Transverse colon (tissue), 4 donors: Measurements from ENCODE around the gene CDK15. TPM values are rescaled to one million over a fixed set of nuclear protein-coding genes. Genes with fewer than 3 reads are reported as not detected.

Source experiments
- DNase-seq: peaks from one replicate; pipeline ENCODE4 v3.0.0-alpha.2; 2019
- H3K27ac ChIP-seq, 4 donors: fragments of 200-600 bp; sonication (generic); 2 replicates each; pipeline ENCODE4 v1.5.1; 2016 to 2018; ENCODE audit warnings: inconsistent platforms in 4 of 4
- H3K27me3 ChIP-seq: fragments of 200-600 bp; sonication (generic); 2 replicates; pipeline ENCODE4 v1.5.1; 2017; ENCODE audit warnings: inconsistent platforms
- H3K36me3 ChIP-seq, 4 donors: fragments of 200-600 bp; sonication (generic); 2 replicates each; pipeline ENCODE4 v1.5.1; 2017 to 2019; ENCODE audit warnings: inconsistent platforms in 4 of 4
- H3K4me1 ChIP-seq, 4 donors: fragments of 200-600 bp; sonication (generic); 2 replicates each; pipeline ENCODE4 v1.5.1; 2017 to 2020; ENCODE audit warnings: inconsistent platforms in 4 of 4
- H3K4me3 ChIP-seq, 4 donors: fragments of 200-600 bp; sonication (generic); 1 replicate in 1 of 4; 2 replicates in 3 of 4; pipeline versions ENCODE4 v1.5.1 to v1.6.1; 2017 to 2019; ENCODE audit warnings: inconsistent platforms in 4 of 4
- H3K9me3 ChIP-seq, 2 donors: fragments of 200-600 bp; sonication (generic); 2 replicates each; pipeline ENCODE4 v1.5.1; 2017 to 2019; ENCODE audit warnings: inconsistent platforms in 2 of 2
- CTCF ChIP-seq, 5 experiments: fragments of 200-600 bp in 3 of 5; fragments of 450-650 bp in 2 of 5; sonication (generic) in 3 of 5; IDR thresholded peaks; 1 replicate in 2 of 5; 2 replicates in 3 of 5; pipeline ENCODE4 v1.5.1; 2016 to 2017; ENCODE audit warnings: antibody characterized with exemption in 5 of 5, inconsistent platforms in 3 of 5, mild to moderate bottlenecking in 2 of 5, moderate library complexity in 1 of 5
- EP300 ChIP-seq: sonication (generic); formaldehyde crosslinking; IDR thresholded peaks from one replicate; pipeline ENCODE4 v1.6.1; 2017; ENCODE audit warnings: antibody characterized with exemption, low read depth
- POLR2A ChIP-seq: fragments of 450-650 bp; IDR thresholded peaks from one replicate; pipeline ENCODE4 v1.6.1; 2016; ENCODE audit warnings: antibody characterized with exemption, mild to moderate bottlenecking, moderate library complexity
- POLR2AphosphoS5 ChIP-seq, 3 donors: sonication (generic); formaldehyde crosslinking; IDR thresholded peaks; one replicate each; pipeline ENCODE4 v1.6.1; 2016; ENCODE audit warnings: antibody characterized with exemption in 3 of 3
- WGBS, 2 donors: methylation state at CpG; one replicate each; pipeline ENCODE4 v1.1.5; 2018; ENCODE audit warnings: low coverage in 1 of 2; 5-methylcytosine and 5-hydroxymethylcytosine counted together
- in situ Hi-C, 4 donors: fragments of 200-750 bp; cut with MboI; loops; one replicate each; pipeline versions ENCODE4 v1.15.0 to v1.15.1; 2017; ENCODE audit warnings: low sequenced_read_pairs in 3 of 4, low pct_ligation_motif_present in 1 of 4, low pct_unique_long_range_greater_than_20kb in 1 of 4
- intact Hi-C: fragments of 100-400 bp; cut with DNase I; formaldehyde crosslinking; loops from one replicate; pipeline ENCODE4 v1.15.1; 2023; ENCODE audit warnings: low total_unique reads
- total RNA-seq, 4 donors: library from RNA; depleted of rRNA; stranded (reverse); fragments of >200 nt; gene quantifications; one replicate each; pipeline ENCODE4 v1.1.0, GENCODE V29; 2016

The CDK15 gene
- total RNA-seq, 4 donors from 2014 or later, result 0.14 to 0.79 TPM; not detected in 2

DNA sequence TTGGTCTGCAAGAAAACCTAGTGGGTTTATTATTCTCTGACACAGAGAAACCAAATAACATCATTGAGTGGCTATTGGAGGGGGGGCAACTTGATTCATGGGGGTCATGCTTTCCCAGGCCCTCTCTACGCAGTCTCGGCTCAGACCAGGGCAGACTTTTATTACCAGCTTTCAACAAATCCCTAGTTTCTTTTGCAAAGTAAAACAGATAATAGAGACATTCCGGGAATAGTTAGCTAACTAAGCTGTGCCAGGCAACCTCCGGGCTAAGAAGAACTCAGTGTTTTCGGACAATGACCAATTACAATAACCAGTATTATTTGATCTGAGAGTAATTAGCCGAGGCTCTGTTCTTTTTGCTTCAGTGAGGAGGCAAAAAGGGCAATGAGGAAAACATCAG, 66.3 kb downstream of the CDK15 start:
- no peaks in the 10 kb centered on the region for H3K27me3 ChIP-seq
- no peak overlapping the region for H3K4me3 ChIP-seq
- in situ Hi-C loops (loop anchor here in 1 of 4 donors (25.0 kb wide), 1 partner anchor 315 kb away; no protein-coding TSS in a partner anchor), intact Hi-C loops (no loop called here)
- H3K36me3 ChIP-seq, result no peaks in the 10 kb centered on the region
- no peak for TF ChIP-seq POLR2A
- no peak for TF ChIP-seq EP300
- no peak for TF ChIP-seq POLR2AphosphoS5 (IDR thresholded peaks at IDR 0.05)
- TF ChIP-seq CTCF (IDR thresholded peaks at IDR 0.05), result no peak
- H3K9me3 ChIP-seq, result no peaks in the 10 kb centered on the region
- WGBS, 2 donors, result 86 to 100% methylated on average over 1 to 6 of the region's 6 CpGs
- DNase-seq, result no peak
- H3K27ac ChIP-seq, result no peak overlapping the region
- no peaks in the 10 kb centered on the region for H3K4me1 ChIP-seq

GRCh38 chr2:201879996-201880395, 73.7 kb downstream of the CDK15 start:
- Histone ChIP-seq H3K4me3 (no peak overlapping the region), H3K4me1 (peaks cover 0 to 5% (median 4%) of the 10 kb centered on the region in 4 donors), H3K27ac (no peak overlapping the region), H3K9me3 (no peaks in the 10 kb centered on the region), H3K27me3 (peaks cover 6% of the 10 kb centered on the region), H3K36me3 (no peaks in the 10 kb centered on the region)
- no peak for DNase-seq
- in situ Hi-C loops, result no loop called here
- intact Hi-C loops, result no loop called here
- 77 to 85% methylated on average over 9 to 10 of the region's 10 CpGs for WGBS, 2 donors
- TF ChIP-seq POLR2AphosphoS5 (IDR thresholded peaks at IDR 0.05) (no peak), POLR2A (no peak), EP300 (no peak), CTCF (IDR thresholded peaks at IDR 0.05) (no peak)

DNA sequence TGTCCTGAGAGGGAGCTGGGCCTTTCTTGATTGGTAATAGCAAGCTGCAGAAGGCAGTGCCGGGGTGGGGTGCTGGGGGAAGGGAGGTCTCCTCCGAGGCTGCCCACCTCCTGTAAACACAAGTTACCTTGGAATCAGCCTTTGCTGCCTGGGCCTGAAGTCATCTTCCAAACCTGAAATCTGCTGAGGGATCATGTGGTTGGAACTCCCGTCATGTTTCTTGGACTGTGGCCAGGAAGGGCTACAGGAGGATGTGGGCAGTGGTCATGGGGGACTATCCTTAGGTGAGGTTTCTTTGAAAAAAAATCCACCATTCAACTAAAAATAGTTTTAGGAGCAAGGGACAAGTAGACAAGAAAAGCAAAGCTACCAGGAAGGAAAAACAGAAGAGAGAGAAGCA, 74.2 kb downstream of the CDK15 start:
- Histone ChIP-seq H3K27ac (no peak overlapping the region), H3K27me3 (peaks cover 6% of the 10 kb centered on the region), H3K36me3 (no peaks in the 10 kb centered on the region), H3K4me1 (peaks cover 0 to 5% (median 4%) of the 10 kb centered on the region in 4 donors), H3K9me3 (no peaks in the 10 kb centered on the region), H3K4me3 (no peak overlapping the region)
- DNase-seq, result no peak
- in situ Hi-C loops (no loop called here), intact Hi-C loops (no loop called here)
- 72% methylated on average over 3 of the region's 3 CpGs; no CpG with 5 or more reads in 1 of the 2 donors for WGBS, 2 donors
- no peak for TF ChIP-seq CTCF (IDR thresholded peaks at IDR 0.05)

DNA sequence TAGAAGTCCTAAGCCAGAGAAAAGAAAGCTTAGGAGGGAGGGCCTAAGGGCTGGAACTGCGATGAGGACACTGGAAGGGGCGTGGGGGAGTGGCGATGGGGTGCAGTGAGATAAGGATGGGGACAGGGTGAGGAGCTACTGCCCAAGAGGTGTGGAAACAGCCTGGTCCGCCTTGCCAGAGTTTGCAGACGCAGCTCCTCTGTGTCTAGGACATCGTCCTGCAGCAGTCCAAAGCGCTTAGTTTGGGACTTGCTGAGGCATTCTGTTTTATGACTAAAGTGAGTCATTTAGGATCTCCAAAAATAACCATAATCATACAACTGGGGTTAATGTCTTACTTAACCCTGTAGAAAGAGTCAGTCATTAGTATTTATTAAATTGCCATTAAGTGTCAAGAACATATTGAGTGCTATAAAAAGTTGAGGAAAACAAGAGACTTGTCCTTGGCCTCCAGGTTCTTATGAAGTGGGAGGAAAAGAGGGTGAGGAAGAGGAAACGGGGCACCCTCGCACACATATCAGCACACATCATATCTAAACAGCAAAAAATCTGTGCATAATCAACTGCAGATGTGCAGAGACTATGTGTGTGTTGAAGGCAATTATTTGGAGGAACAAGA, 74.8 kb downstream of the CDK15 start:
- peaks cover 0 to 5% (median 4%) of the 10 kb centered on the region in 4 donors for H3K4me1 ChIP-seq
- no peaks in the 10 kb centered on the region for H3K36me3 ChIP-seq
- H3K9me3 ChIP-seq, result no peaks in the 10 kb centered on the region
- in situ Hi-C loops (no loop called here), intact Hi-C loops (no loop called here)
- TF ChIP-seq EP300 (no peak), POLR2AphosphoS5 (IDR thresholded peaks at IDR 0.05) (no peak), POLR2A (no peak), CTCF (IDR thresholded peaks at IDR 0.05) (no peak)
- no peak for DNase-seq
- H3K4me3 ChIP-seq, result no peak overlapping the region
- H3K27me3 ChIP-seq, result peaks cover 6% of the 10 kb centered on the region
- 80 to 88% methylated on average over 9 of the region's 9 CpGs for WGBS, 2 donors
- no peak overlapping the region for H3K27ac ChIP-seq
